Caco-2 (cell line): ENCODE results near the gene HDAC9. TPM values are rescaled to one million over a fixed set of nuclear protein-coding genes. Genes with fewer than 3 reads are reported as not detected.

Source experiments
- BruUV-seq: library from RNA; stranded (reverse); fragments of 400-500 nt; replicated peaks from 2 replicates; lab custom pipeline; 2021; lab: Mats Ljungman, UMichigan
- CTCF ChIA-PET: fragments of 300-600 bp; sonication (Branson Sonifier 250); formaldehyde crosslinking; loops from one replicate; lab custom pipeline; 2022; ENCODE audit warnings: antibody characterized with exemption; lab: Charles Lee
- POLR2A ChIA-PET: fragments of 300-600 bp; sonication (Branson Sonifier 250); formaldehyde crosslinking; loops from one replicate; lab custom pipeline; 2022; ENCODE audit warnings: antibody characterized with exemption; lab: Charles Lee
- DNase-seq, 2 experiments: peaks; one replicate each; pipeline versions ENCODE4 v3.0.0 to v3.0.0-alpha.2; 2020 to 2022
- H3K27me3 ChIP-seq: replicated peaks from 2 replicates; pipeline ENCODE4 v1.6.0; 2011; ENCODE audit warnings: low read length; ENCODE audit not compliant: control insufficient read depth, insufficient read depth
- H3K36me3 ChIP-seq: 2 replicates; pipeline ENCODE4 v1.5.1; 2011; ENCODE audit warnings: low read length; ENCODE audit not compliant: control insufficient read depth, insufficient read depth
- H3K4me1 ChIP-seq: fragments of 250-450 bp; sonication (Bioruptor Pico); 2 replicates; pipeline ENCODE4 v1.5.1; 2020; ENCODE audit warnings: mild to moderate bottlenecking
- H3K4me3 ChIP-seq: 2 replicates; pipeline ENCODE4 v1.5.1; 2011; ENCODE audit warnings: low read depth, mild to moderate bottlenecking, control low read depth, low read length
- H3K9me3 ChIP-seq: fragments of 250-450 bp; sonication (Bioruptor Pico); 2 replicates; pipeline ENCODE4 v1.5.1; 2020; ENCODE audit warnings: mild to moderate bottlenecking, moderate library complexity
- H3K27ac Mint-ChIP-seq: one replicate; pipeline ENCODE4 v1.8.0; 2022; ENCODE audit warnings: mixed read lengths; ENCODE audit not compliant: unreplicated experiment
- H3K27me3 Mint-ChIP-seq: one replicate; pipeline ENCODE4 v1.8.0; 2022; ENCODE audit warnings: mixed read lengths; ENCODE audit not compliant: insufficient read depth, unreplicated experiment
- H3K36me3 Mint-ChIP-seq: one replicate; pipeline ENCODE4 v1.8.0; 2022; ENCODE audit warnings: mild to moderate bottlenecking, mixed read lengths; ENCODE audit not compliant: insufficient read depth, unreplicated experiment
- H3K4me1 Mint-ChIP-seq: one replicate; pipeline ENCODE4 v1.8.0; 2022; ENCODE audit warnings: low read depth, mixed read lengths; ENCODE audit not compliant: unreplicated experiment
- H3K4me3 Mint-ChIP-seq: one replicate; pipeline ENCODE4 v1.8.0; 2022; ENCODE audit warnings: mild to moderate bottlenecking, moderate library complexity, mixed read lengths; ENCODE audit not compliant: unreplicated experiment
- H3K9me3 Mint-ChIP-seq: one replicate; pipeline ENCODE4 v1.8.0; 2022; ENCODE audit warnings: mixed read lengths; ENCODE audit not compliant: unreplicated experiment
- CTCF ChIP-seq, 2 experiments: fragments of 200-600 bp in 1 of 2; IDR thresholded peaks; 1 replicate in 1 of 2; 2 replicates in 1 of 2; pipeline versions ENCODE4 v1.5.1 to v1.8.0; 2011 to 2022; ENCODE audit warnings: antibody characterized with exemption in 1 of 2, control low read depth in 1 of 2, inconsistent platforms in 1 of 2, low read depth in 1 of 2, low read length in 1 of 2, mild to moderate bottlenecking in 1 of 2, moderate library complexity in 1 of 2; ENCODE audit not compliant: insufficient read depth in 1 of 2, severe bottlenecking in 1 of 2, unreplicated experiment in 1 of 2
- intact Hi-C: fragments of 100-400 bp; cut with micrococcal nuclease; formaldehyde crosslinking; loops from one replicate; pipeline ENCODE4 v1.10.0; 2022; ENCODE audit not compliant: unreplicated experiment
- total RNA-seq: library from RNA; stranded (reverse); gene quantifications from 2 replicates; pipeline ENCODE4 v1.2.3, GENCODE V29; 2022

Gene HDAC9
- total RNA-seq, 1 experiment from 2014 or later: 0.27 TPM

- no peaks in the 10 kb centered on the region for H3K36me3 ChIP-seq
- no peak for TF ChIP-seq CTCF (IDR thresholded peaks at IDR 0.05; ENCODE audit: insufficient read depth in 1 of 2, low read depth in 1 of 2, low read length in 1 of 2, severe bottlenecking in 1 of 2, unreplicated experiment in 1 of 2)
- Mint-ChIP-seq H3K9me3 (no peaks in the 10 kb centered on the region), H3K36me3 (no peaks in the 10 kb centered on the region), H3K4me1 (no peaks in the 10 kb centered on the region), H3K4me3 (no peak overlapping the region), H3K27me3 (no peaks in the 10 kb centered on the region), H3K27ac (no peak overlapping the region)
- BruUV-seq: no TSS peak
- no peaks in the 10 kb centered on the region for H3K27me3 ChIP-seq
- ChIA-PET CTCF (no interaction called here), POLR2A (no interaction called here)
- no peaks in the 10 kb centered on the region for H3K4me1 ChIP-seq
- intact Hi-C loops: no loop called here
- no peak for DNase-seq
- no peak overlapping the region for H3K4me3 ChIP-seq
- H3K9me3 ChIP-seq: no peaks in the 10 kb centered on the region
These were observed 220.4 kb downstream of the HDAC9 start for GRCh38 chr7:18715988-18716387.

- no peaks in the 10 kb centered on the region for H3K36me3 Mint-ChIP-seq
- H3K27me3 Mint-ChIP-seq: no peaks in the 10 kb centered on the region
- Histone ChIP-seq H3K9me3 (no peaks in the 10 kb centered on the region), H3K4me1 (no peaks in the 10 kb centered on the region), H3K36me3 (no peaks in the 10 kb centered on the region), H3K27me3 (no peaks in the 10 kb centered on the region), H3K4me3 (no peak overlapping the region)
- DNase-seq: no peak
- no peak for TF ChIP-seq CTCF (IDR thresholded peaks at IDR 0.05; ENCODE audit: insufficient read depth in 1 of 2, low read depth in 1 of 2, low read length in 1 of 2, severe bottlenecking in 1 of 2, unreplicated experiment in 1 of 2)
- BruUV-seq: no TSS peak
- H3K4me3 Mint-ChIP-seq: no peak overlapping the region
- CTCF ChIA-PET: no interaction called here
- POLR2A ChIA-PET: no interaction called here
- H3K27ac Mint-ChIP-seq: no peak overlapping the region
- H3K4me1 Mint-ChIP-seq: no peaks in the 10 kb centered on the region
- no peaks in the 10 kb centered on the region for H3K9me3 Mint-ChIP-seq
- intact Hi-C loops: no loop called here
These were observed 225.9 kb downstream of the HDAC9 start for GRCh38 chr7:18721429-18721828.

- H3K27me3 ChIP-seq: no peaks in the 10 kb centered on the region
- H3K4me1 Mint-ChIP-seq: no peaks in the 10 kb centered on the region
- DNase-seq: no peak
- intact Hi-C loops: no loop called here
- H3K9me3 ChIP-seq: no peaks in the 10 kb centered on the region
- no peaks in the 10 kb centered on the region for H3K36me3 Mint-ChIP-seq
- H3K4me3 Mint-ChIP-seq: no peak overlapping the region
- no peak for TF ChIP-seq CTCF (IDR thresholded peaks at IDR 0.05; ENCODE audit: insufficient read depth in 1 of 2, low read depth in 1 of 2, low read length in 1 of 2, severe bottlenecking in 1 of 2, unreplicated experiment in 1 of 2)
- H3K36me3 ChIP-seq: no peaks in the 10 kb centered on the region
- H3K27me3 Mint-ChIP-seq: no peaks in the 10 kb centered on the region
- POLR2A ChIA-PET: no interaction called here
- H3K27ac Mint-ChIP-seq: no peak overlapping the region
- no peaks in the 10 kb centered on the region for H3K9me3 Mint-ChIP-seq
- no peaks in the 10 kb centered on the region for H3K4me1 ChIP-seq
- CTCF ChIA-PET: no interaction called here
- BruUV-seq: no TSS peak
- H3K4me3 ChIP-seq: no peak overlapping the region
These were observed 228.8 kb downstream of the HDAC9 start for GRCh38 chr7:18724318-18724717.
